GM23338 (cell line): ENCODE data around the gene KCNIP3.

ENCODE experiments used
- CREB1 ChIP-seq: fragments of 250-450 bp; sonication (Bioruptor Pico); IDR thresholded peaks from 2 replicates; pipeline ENCODE4 v1.5.0; 2020; ENCODE audit warnings: low read depth, mild to moderate bottlenecking, moderate library complexity
- CTCF ChIP-seq, 2 experiments: fragments of 200-600 bp in 1 of 2; sonication (generic) in 1 of 2; conservative IDR thresholded peaks; 2 replicates each; pipeline versions ENCODE4 v1.5.1 to v1.6.1; 2016 to 2017; ENCODE audit warnings: antibody characterized with exemption in 2 of 2, low read depth in 2 of 2, mild to moderate bottlenecking in 2 of 2, moderate library complexity in 1 of 2
- EZH2 ChIP-seq: fragments of 200-600 bp; sonication (generic); IDR thresholded peaks from one replicate; pipeline ENCODE4 v1.8.0; 2017; ENCODE audit warnings: antibody characterized with exemption, mild to moderate bottlenecking, low read depth; ENCODE audit not compliant: unreplicated experiment
- EZH2phosphoT487 ChIP-seq: fragments of 200-600 bp; sonication (generic); IDR thresholded peaks from one replicate; pipeline ENCODE4 v1.8.1; 2018; ENCODE audit warnings: antibody characterized with exemption; ENCODE audit not compliant: unreplicated experiment
- JUNB ChIP-seq: IDR thresholded peaks from one replicate; pipeline ENCODE4 v1.6.1; 2016; ENCODE audit warnings: antibody characterized with exemption; ENCODE audit not compliant: unreplicated experiment
- POLR2AphosphoS5 ChIP-seq: IDR thresholded peaks from 2 replicates; pipeline ENCODE4 v1.6.1; 2016; ENCODE audit warnings: antibody characterized with exemption, low read depth
- REST ChIP-seq: IDR thresholded peaks from one replicate; pipeline ENCODE4 v1.6.1; 2018; ENCODE audit warnings: antibody characterized with exemption; ENCODE audit not compliant: unreplicated experiment
- STAT1 ChIP-seq: IDR thresholded peaks from one replicate; pipeline ENCODE4 v1.6.1; 2016; ENCODE audit warnings: antibody characterized with exemption; ENCODE audit not compliant: unreplicated experiment
- ZNF331 ChIP-seq: fragments of 250-450 bp; sonication (Bioruptor Pico); IDR thresholded peaks from 2 replicates; pipeline ENCODE4 v1.5.0; 2020; ENCODE audit warnings: low read depth, mild to moderate bottlenecking, moderate library complexity
- ZNF462 ChIP-seq: fragments of 250-450 bp; sonication (Bioruptor Pico); IDR thresholded peaks from 2 replicates; pipeline ENCODE4 v1.5.0; 2020; ENCODE audit warnings: mild to moderate bottlenecking, moderate library complexity

- TF ChIP-seq CTCF (conservative IDR thresholded peaks at IDR 0.05; ENCODE audit: low read depth in 2 of 2) (no peak), POLR2AphosphoS5 (no peak), REST (no peak), CREB1 (CRISPR knock-in tag) (no peak), ZNF331 (CRISPR knock-in tag) (no peak), EZH2 (no peak), JUNB (no peak), EZH2phosphoT487 (no peak), STAT1 (no peak), ZNF462 (CRISPR knock-in tag) (no peak)
These were observed 670 bp downstream of the KCNIP3 start for GRCh38 chr2:95297639-95298395.
